HFF-Myc (cell line): ENCODE data around the gene KLF11.

Experiments used
- DNase-seq: peaks from one replicate; pipeline ENCODE4 v3.0.0-alpha.2; 2011; ENCODE audit warnings: low read depth; ENCODE audit errors: extremely low read depth
- H3K4me3 ChIP-seq: replicated peaks from 2 replicates; pipeline ENCODE4 v1.5.1; 2011; ENCODE audit warnings: low read depth, mild to moderate bottlenecking, control low read depth, low read length
- CTCF ChIP-seq: IDR thresholded peaks from 2 replicates; pipeline ENCODE4 v1.5.1; 2012; ENCODE audit warnings: mild to moderate bottlenecking, low read depth, low read length, control low read depth; ENCODE audit errors: missing control alignments

Gene KLF11

GRCh38 chr2:10004401-10004800 is 38.9 kb upstream of the KLF11 start:
- no peak for TF ChIP-seq CTCF
- no peak overlapping the region for H3K4me3 ChIP-seq
- DNase-seq: no peak

DNA sequence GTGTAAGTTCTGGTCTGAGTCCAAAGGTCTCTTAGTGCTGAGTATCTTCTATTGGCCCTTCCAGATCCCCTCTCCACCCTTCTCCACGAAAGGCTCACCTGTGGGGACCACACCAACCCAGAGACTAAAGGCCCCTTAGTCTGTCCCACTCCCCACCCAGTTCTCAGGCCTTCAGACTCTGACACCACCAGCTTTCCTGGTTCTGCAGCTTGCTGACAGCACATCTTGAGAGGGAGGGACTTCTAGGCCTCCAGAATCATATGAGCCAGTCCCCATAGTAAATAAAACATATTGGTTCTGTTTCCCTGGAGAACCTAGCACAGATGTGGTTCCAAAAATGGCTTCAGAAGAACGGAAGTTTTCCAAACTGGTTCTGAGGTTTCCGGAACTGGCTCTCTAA is 38.5 kb upstream of the KLF11 start:
- no peak overlapping the region for H3K4me3 ChIP-seq
- TF ChIP-seq CTCF: no peak
- no peak for DNase-seq

DNA sequence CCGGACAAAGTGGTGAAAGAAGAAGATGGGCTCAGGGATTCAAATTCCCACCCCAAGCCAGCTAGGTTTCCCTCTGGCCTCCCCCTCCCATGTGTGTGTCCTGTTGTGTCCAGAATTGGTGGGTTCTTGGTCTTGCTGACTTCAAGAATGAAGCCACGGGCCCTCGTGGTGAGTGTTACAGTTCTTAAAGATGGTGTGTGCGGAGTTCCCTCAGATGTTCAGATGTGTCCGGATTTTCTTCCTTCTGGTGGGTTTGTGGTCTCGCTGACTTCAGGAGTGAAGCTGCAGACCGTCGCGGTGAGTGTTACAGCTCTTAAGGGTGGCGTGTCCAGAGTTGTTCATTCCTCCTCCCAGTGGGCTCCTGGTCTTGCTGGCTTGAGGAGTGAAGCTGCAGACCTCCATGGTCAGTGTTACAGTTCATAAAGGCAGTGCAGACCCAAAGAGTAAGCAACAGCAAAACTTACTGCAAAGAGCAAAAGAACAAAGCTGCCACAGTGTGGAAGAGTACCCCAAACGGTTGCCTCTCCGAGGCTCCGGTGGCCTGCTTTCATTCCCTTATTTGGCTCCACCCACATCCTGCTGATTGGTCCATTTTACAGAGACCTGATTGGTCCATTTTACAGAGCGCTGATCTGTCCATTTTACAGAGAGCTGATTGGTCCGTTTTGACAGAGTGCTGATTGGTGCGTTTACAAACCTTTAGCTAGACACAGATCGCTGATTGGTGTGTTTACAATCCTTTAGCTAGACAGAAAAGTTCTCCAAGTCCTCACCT is 37.7 kb upstream of the KLF11 start:
- TF ChIP-seq CTCF: no peak
- DNase-seq: no peak

GRCh38 chr2:10006236-10007161 is 36.9 kb upstream of the KLF11 start:
- no peak overlapping the region for H3K4me3 ChIP-seq
- no peak for DNase-seq
- no peak for TF ChIP-seq CTCF

More for the DNA sequence above, 37.7 kb upstream of the KLF11 start:
- no peak overlapping the region for H3K4me3 ChIP-seq

DNA sequence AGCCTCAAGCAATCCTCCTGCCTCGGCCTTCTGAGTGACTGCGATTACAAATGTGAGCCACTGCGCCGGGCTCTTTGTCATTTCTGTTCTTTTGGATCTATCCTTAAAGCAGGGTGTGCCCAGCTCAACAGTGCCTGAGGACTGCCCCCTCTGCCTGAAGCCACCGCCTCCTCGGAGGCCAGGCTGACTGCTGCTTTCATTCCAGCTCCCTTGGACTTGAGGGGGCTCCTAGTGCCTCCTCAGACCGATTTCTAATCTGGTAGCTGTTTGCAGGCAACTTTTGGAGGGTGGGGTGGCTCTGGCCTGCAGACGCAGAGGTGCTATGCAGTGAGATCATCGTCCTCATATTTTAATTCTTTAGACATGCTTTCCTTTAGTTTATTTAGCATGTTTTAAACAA is 35.9 kb upstream of the KLF11 start:
- no peak overlapping the region for H3K4me3 ChIP-seq
- no peak for DNase-seq
- no peak for TF ChIP-seq CTCF

DNA sequence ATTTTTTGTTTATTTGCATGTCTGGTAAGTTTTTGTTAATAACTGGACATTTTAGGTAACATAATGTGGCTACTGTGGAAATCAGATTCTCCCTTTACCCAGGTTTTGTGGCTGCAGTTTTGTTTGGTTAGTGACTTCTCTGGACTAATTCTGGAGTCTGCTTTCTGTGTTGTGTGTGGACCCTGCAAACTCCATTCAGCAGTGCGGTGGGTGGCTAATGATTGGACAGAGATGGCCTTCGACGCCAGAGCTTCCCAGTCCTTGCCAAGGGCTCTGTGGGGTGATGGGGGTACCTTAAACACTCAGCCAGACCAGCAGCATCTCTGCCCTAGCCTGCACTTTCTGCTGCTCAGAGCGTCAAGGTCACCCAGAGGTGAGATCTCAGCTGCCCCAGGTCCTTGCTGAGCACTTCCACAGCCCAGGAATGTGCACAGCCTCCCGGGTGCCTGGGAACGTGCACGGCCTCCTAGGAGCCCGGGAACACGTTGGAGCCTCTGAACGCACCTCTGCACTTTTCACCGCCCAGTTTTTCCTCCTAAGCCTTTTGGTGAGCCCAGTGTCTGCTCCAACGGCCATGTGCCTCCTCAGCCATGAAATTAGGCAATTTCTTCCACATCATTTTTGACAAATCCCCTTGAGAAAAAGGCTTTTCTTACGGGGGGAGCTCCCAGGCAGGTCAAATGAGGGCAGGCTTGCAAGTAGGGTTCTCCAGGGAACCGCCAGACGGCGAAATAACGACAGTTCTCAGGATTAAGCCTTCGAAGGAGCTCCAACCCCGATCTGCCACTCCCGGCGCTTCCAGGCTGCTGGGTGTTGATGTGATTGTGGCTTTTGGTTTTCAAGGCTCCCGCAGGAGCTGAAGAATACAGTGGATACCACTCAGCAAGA is 35.2 kb upstream of the KLF11 start:
- no peak for DNase-seq
- H3K4me3 ChIP-seq: no peak overlapping the region
- no peak for TF ChIP-seq CTCF
